OCI-LY1 (cell line): Measurements from ENCODE around the gene ECPAS.

Experiments used
- CTCF ChIP-seq: fragments of 200-600 bp; sonication (generic), shearing (Covaris generic); IDR thresholded peaks from 2 replicates; pipeline ENCODE4 v1.5.1; 2017; ENCODE audit warnings: mild to moderate bottlenecking, antibody characterized with exemption, low read length, moderate library complexity, mixed read lengths
- EZH2 ChIP-seq: fragments of 200-600 bp; sonication (generic), shearing (Covaris generic); IDR thresholded peaks from 2 replicates; pipeline ENCODE4 v1.8.0; 2017; ENCODE audit warnings: borderline replicate concordance, mixed run types, mild to moderate bottlenecking, antibody characterized with exemption, low read length, moderate library complexity, mixed read lengths

- TF ChIP-seq CTCF (no peak), EZH2 (no peak)
Measured at GRCh38 chr9:111399211-111399739, 84.9 kb downstream of the ECPAS start.
